Karpas-422 (cell line): ENCODE data around the gene ARV1. TPM values are rescaled to one million over a fixed set of nuclear protein-coding genes. Genes with fewer than 3 reads are reported as not detected.
"Not testable (repeated sequence)": the region's sequence is repeated elsewhere in the genome, so short reads cannot be mapped to it uniquely, and the experiment has no call there.

ENCODE experiments used
- DNase-seq: peaks from one replicate; pipeline ENCODE4 v3.0.0-alpha.2; 2015
- H2AFZ ChIP-seq: fragments of 200-600 bp; sonication (generic); 2 replicates; pipeline ENCODE4 v1.6.1; 2014; ENCODE audit warnings: antibody characterized with exemption, low read length, mixed read lengths
- H3K27ac ChIP-seq: fragments of 200-600 bp; sonication (generic); 2 replicates; pipeline ENCODE4 v1.5.1; 2014; ENCODE audit warnings: mild to moderate bottlenecking, low read length, moderate library complexity
- H3K27me3 ChIP-seq: fragments of 200-600 bp; sonication (generic); 2 replicates; pipeline ENCODE4 v1.6.1; 2014; ENCODE audit warnings: low read length, mixed read lengths
- H3K36me3 ChIP-seq: fragments of 200-600 bp; sonication (generic); 2 replicates; pipeline ENCODE4 v1.6.1; 2014; ENCODE audit warnings: low read length, mixed read lengths; ENCODE audit not compliant: insufficient read depth
- H3K4me1 ChIP-seq: fragments of 200-600 bp; sonication (generic); 2 replicates; pipeline ENCODE4 v1.6.1; 2014; ENCODE audit warnings: mild to moderate bottlenecking, low read length, mixed read lengths
- H3K4me2 ChIP-seq: fragments of 200-600 bp; sonication (generic); 2 replicates; pipeline ENCODE4 v1.6.1; 2014; ENCODE audit warnings: low read length, low read depth, mild to moderate bottlenecking; ENCODE audit not compliant: poor library complexity, severe bottlenecking
- H3K4me3 ChIP-seq: fragments of 200-600 bp; sonication (generic); 2 replicates; pipeline ENCODE4 v1.5.1; 2014; ENCODE audit warnings: mild to moderate bottlenecking, antibody characterized with exemption, low read length, mixed read lengths
- H3K79me2 ChIP-seq: fragments of 200-600 bp; sonication (generic); 2 replicates; pipeline ENCODE4 v1.6.1; 2014; ENCODE audit warnings: mild to moderate bottlenecking, low read length, mixed read lengths
- H3K9ac ChIP-seq: fragments of 200-600 bp; sonication (generic); 2 replicates; pipeline ENCODE4 v1.6.0; 2014; ENCODE audit warnings: low read length
- H3K9me2 ChIP-seq: fragments of 200-600 bp; sonication (generic), shearing (Covaris generic); replicated peaks from 2 replicates; pipeline ENCODE4 v1.6.0; 2014; ENCODE audit warnings: mild to moderate bottlenecking, low read length, moderate library complexity; ENCODE audit not compliant: insufficient read depth
- H3K9me3 ChIP-seq: fragments of 300-700, 200-600 bp; sonication (generic); 2 replicates; pipeline ENCODE4 v1.6.1; 2014; ENCODE audit warnings: low read length, mixed read lengths
- H4K20me1 ChIP-seq: fragments of 200-600 bp; sonication (generic); 2 replicates; pipeline ENCODE4 v1.6.1; 2014; ENCODE audit warnings: mild to moderate bottlenecking, antibody characterized with exemption, low read length, low read depth; ENCODE audit not compliant: insufficient read depth
- total RNA-seq: library from RNA; depleted of rRNA; stranded (reverse); fragments of >200 nt; shearing (Covaris generic); gene quantifications from 2 replicates; pipeline ENCODE4 v1.2.3, GENCODE V29; 2014; ENCODE audit warnings: low replicate concordance

Gene ARV1
- total RNA-seq, 1 experiment from 2014 or later = 35.1 TPM

- peak; percentile 77 for DNase-seq
- Histone ChIP-seq H3K9me2 (no peaks in the 10 kb centered on the region), H4K20me1 (no peaks in the 10 kb centered on the region; the same call in 1 of the 2 replicates), H3K4me3 (peak overlapping the region; percentile 93), H3K9ac (peak overlapping the region; percentile 89), H3K9me3 (no peaks in the 10 kb centered on the region), H3K4me1 (peaks cover 36% of the 10 kb centered on the region), H3K79me2 (peaks cover 65% of the 10 kb centered on the region), H2AFZ (0 out of 2 replicates have a peak overlapping the region, but pooled peaks have one; percentile 0), H3K4me2 (peak overlapping the region; percentile 94), H3K27me3 (no peaks in the 10 kb centered on the region), H3K36me3 (peaks cover 27% of the 10 kb centered on the region), H3K27ac (peak overlapping the region; percentile 56)
Observed at GRCh38 chr1:230977761-230978490, 968 bp upstream of the ARV1 start.

GRCh38 chr1:230979389-230979716 lies 459 bp downstream of the ARV1 start:
- peak overlapping the region; percentile 87 for H3K4me3 ChIP-seq
- DNase-seq = no peak
- H3K9me3 ChIP-seq = no peaks in the 10 kb centered on the region
- H4K20me1 ChIP-seq = peaks cover 3% of the 10 kb centered on the region; the same call in 1 of the 2 replicates
- peaks cover 76% of the 10 kb centered on the region for H3K79me2 ChIP-seq
- peaks cover 27% of the 10 kb centered on the region for H3K36me3 ChIP-seq
- no peaks in the 10 kb centered on the region for H3K9me2 ChIP-seq
- H3K27ac ChIP-seq = peak overlapping the region; percentile 49; the same call in 1 of the 2 replicates
- H3K9ac ChIP-seq = peak overlapping the region; percentile 88
- peaks cover 30% of the 10 kb centered on the region for H3K4me1 ChIP-seq
- peak overlapping the region; percentile 66; the same call in 1 of the 2 replicates for H2AFZ ChIP-seq
- H3K4me2 ChIP-seq = peak overlapping the region; percentile 82
- H3K27me3 ChIP-seq = no peaks in the 10 kb centered on the region

DNA sequence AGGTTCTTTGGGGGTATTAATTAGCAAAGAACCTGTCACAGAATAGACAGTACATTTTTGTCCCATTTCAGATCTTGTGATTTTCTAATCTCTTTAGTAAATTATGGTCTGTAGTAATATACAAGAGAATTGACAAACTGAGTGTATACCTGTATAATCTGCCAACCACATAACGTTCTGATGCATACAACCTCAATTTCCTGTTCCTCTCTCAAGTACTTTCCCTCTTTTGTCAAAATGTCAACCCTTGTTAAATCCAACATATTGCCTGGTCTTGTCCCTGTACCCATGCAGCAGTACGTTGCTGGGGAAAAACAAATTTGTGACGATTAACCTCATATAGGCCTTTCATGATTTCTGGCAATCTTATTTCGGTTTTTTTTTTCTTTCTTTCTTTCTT lies 1.1 kb downstream of the ARV1 start:
- H3K4me3 ChIP-seq = peak overlapping the region; percentile 87

DNA sequence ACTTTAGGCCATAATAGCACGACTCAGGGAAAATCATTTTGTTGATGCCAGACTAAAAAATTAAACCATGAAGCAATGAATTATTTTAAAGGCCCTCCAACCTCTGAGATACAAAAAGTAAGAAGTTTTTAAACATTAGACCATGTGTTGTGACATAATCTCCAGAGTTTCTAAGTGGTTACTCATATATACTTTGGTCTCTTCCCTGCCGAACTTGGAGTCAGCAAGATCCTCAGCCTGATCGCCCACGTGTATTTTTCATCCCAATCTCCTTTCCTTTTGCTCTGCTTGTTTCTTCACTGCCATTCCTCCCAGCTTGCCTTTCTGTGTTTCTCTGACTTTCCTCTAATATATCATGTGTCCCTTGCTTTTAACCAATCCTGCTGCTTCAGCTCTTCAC lies 3.8 kb downstream of the ARV1 start:
- Histone ChIP-seq H3K27me3 (no peaks in the 10 kb centered on the region), H3K9me3 (no peaks in the 10 kb centered on the region), H3K79me2 (peaks cover 86% of the 10 kb centered on the region), H3K9me2 (no peaks in the 10 kb centered on the region), H3K9ac (no peak overlapping the region), H3K27ac (no peak overlapping the region), H3K4me1 (peaks cover 21% of the 10 kb centered on the region), H3K4me3 (no peak overlapping the region), H2AFZ (no peak overlapping the region), H3K36me3 (peaks cover 27% of the 10 kb centered on the region; the same call in 1 of the 2 replicates), H4K20me1 (peaks cover 3% of the 10 kb centered on the region; the same call in 1 of the 2 replicates), H3K4me2 (no peak overlapping the region)
- no peak for DNase-seq

More for the DNA sequence above, 1.1 kb downstream of the ARV1 start:
- Histone ChIP-seq H3K27ac (no peak overlapping the region), H4K20me1 (peaks cover 3% of the 10 kb centered on the region; the same call in 1 of the 2 replicates), H3K4me1 (peaks cover 30% of the 10 kb centered on the region), H3K9ac (peak overlapping the region; percentile 88), H3K4me2 (peak overlapping the region; percentile 82), H3K9me3 (no peaks in the 10 kb centered on the region), H3K36me3 (peaks cover 27% of the 10 kb centered on the region), H3K79me2 (peaks cover 79% of the 10 kb centered on the region), H3K27me3 (no peaks in the 10 kb centered on the region), H3K9me2 (no peaks in the 10 kb centered on the region), H2AFZ (no peak overlapping the region)
- no peak for DNase-seq

GRCh38 chr1:230983811-230984210 lies 4.9 kb downstream of the ARV1 start:
- no peak overlapping the region for H3K4me3 ChIP-seq
- H3K4me1 ChIP-seq = peaks cover 21% of the 10 kb centered on the region
- peaks cover 31% of the 10 kb centered on the region; the same call in 1 of the 2 replicates for H3K36me3 ChIP-seq
- no peak overlapping the region for H2AFZ ChIP-seq
- H3K9me2 ChIP-seq = no peaks in the 10 kb centered on the region
- H3K27me3 ChIP-seq = no peaks in the 10 kb centered on the region
- no peaks in the 10 kb centered on the region for H3K9me3 ChIP-seq
- peaks cover 90% of the 10 kb centered on the region for H3K79me2 ChIP-seq
- H3K9ac ChIP-seq = no peak overlapping the region
- no peak overlapping the region for H3K4me2 ChIP-seq
- 0 out of 2 replicates have a peak, but pooled peaks cover 3% of the 10 kb centered on the region for H4K20me1 ChIP-seq
- no peak for DNase-seq
- H3K27ac ChIP-seq = no peak overlapping the region

DNA sequence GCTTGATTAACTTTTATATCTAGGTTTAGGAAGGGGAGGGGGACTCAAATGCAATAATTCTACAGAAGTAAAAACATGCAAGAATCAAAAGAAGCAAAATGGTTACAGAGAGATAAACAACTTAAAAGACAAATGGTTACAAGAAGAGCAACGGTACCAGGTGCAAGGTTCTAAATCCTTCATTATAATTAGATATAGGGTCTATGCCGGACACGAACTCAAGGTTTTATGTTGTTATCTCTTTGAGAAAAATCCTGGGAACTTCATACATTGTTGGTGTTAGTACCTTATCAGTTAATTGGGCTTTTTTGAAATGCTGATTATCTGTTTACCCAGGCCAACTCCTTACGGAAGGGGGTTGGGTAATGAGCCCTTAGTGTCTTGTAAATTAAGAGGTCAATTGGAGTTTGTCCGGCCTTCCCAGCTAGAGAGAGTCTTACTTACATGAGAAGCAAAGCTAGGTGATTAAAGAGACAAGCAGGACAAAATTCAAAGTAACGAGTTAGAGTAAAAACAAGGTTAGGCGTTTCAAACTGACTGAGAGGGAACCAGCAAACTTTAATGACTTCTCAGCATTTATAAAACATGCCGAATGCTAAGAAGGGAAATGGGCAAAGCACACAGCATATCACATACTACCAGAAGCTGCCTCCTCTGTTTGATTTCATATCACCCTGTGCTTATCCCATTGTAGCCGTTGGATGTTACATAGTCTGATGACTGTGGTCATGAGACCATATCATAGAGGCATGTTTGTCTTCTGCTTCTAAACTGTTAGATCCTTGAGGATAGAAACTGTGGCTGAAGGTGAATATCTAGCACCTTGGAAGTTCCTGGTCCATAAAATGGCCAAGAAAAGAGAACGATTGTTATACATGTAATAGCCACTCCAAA lies 6.0 kb downstream of the ARV1 start:
- not testable (repeated sequence) for H4K20me1 ChIP-seq, H3K9me2 ChIP-seq, H3K4me2 ChIP-seq, DNase-seq, H3K4me3 ChIP-seq, H3K9ac ChIP-seq, H3K27me3 ChIP-seq, H3K9me3 ChIP-seq, H3K27ac ChIP-seq, H2AFZ ChIP-seq
- peaks cover 91% of the 10 kb centered on the region for H3K79me2 ChIP-seq
- peaks cover 20% of the 10 kb centered on the region for H3K4me1 ChIP-seq
- peaks cover 37% of the 10 kb centered on the region for H3K36me3 ChIP-seq

DNA sequence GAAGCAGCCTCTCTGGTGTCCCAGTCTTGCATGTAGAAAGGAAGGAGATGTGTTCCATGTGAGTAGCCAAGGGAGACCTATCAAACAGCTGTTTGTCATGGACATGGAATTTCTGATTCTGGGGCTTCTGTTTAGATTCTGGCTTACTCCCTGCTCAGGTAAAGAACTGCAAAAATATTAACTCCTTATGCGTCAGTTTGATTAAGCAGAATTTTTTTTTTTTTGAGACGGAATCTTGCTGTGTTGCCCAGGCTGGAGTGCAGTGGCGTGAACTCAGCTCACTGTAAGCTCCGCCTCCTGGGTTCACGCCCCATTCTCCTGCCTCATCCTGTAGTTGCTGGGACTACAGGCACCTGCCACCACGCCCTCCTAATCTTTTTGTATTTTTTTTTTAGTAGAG lies 6.8 kb downstream of the ARV1 start:
- Histone ChIP-seq H3K9me3 (no peaks in the 10 kb centered on the region), H3K4me3 (no peak overlapping the region), H2AFZ (no peak overlapping the region), H3K36me3 (peaks cover 39% of the 10 kb centered on the region), H4K20me1 (0 out of 2 replicates have a peak, but pooled peaks cover 3% of the 10 kb centered on the region), H3K79me2 (peaks cover 86% of the 10 kb centered on the region), H3K4me1 (peaks cover 11% of the 10 kb centered on the region), H3K4me2 (no peak overlapping the region), H3K9me2 (no peaks in the 10 kb centered on the region), H3K9ac (no peak overlapping the region), H3K27ac (no peak overlapping the region), H3K27me3 (no peaks in the 10 kb centered on the region)
- DNase-seq = no peak

GRCh38 chr1:230986976-230987375 lies 8.1 kb downstream of the ARV1 start:
- peaks cover 34% of the 10 kb centered on the region for H3K36me3 ChIP-seq
- H3K79me2 ChIP-seq = peaks cover 79% of the 10 kb centered on the region
- no peak overlapping the region for H3K4me3 ChIP-seq
- H4K20me1 ChIP-seq = 0 out of 2 replicates have a peak, but pooled peaks cover 3% of the 10 kb centered on the region
- no peak overlapping the region for H3K9ac ChIP-seq
- no peaks in the 10 kb centered on the region for H3K27me3 ChIP-seq
- H2AFZ ChIP-seq = no peak overlapping the region
- peaks cover 4% of the 10 kb centered on the region; the same call in 1 of the 2 replicates for H3K4me1 ChIP-seq
- no peak overlapping the region for H3K27ac ChIP-seq
- H3K9me3 ChIP-seq = no peaks in the 10 kb centered on the region
- no peaks in the 10 kb centered on the region for H3K9me2 ChIP-seq
- H3K4me2 ChIP-seq = no peak overlapping the region
- no peak for DNase-seq
